ENCODE data around the gene ATF7.
"Not testable (repeated sequence)": the region's sequence is repeated elsewhere in the genome, so short reads cannot be mapped to it uniquely, and the experiment has no call there.

ATF7 gene

DNA sequence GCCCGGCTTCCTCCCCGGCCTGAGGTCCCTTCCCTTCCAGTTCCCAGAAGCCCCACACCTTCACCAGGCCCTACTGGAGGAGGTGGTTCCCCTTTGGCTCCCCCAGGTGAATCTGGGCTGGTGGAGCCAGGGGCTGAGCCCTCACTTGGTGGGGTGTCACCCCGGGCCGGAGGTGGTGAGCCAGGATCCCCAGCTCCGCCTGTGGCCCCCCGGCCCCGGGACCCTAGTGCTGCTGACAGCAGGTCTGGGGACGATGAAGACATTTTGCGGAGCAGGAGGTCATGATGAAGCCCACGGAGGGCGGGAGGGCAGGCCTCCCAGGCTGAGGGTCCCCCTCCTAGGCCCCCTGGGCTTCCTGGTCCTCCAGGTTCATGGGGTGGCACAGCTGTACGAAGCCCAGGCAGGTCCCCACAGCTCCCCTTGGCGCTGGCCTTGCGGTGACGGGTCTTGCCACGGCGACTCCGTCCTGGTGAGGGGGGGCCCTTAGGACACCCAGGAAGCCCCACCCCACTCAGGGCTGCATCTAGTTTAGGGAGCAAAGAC is 143.5 kb downstream of the ATF7 start:
- no peaks in the 10 kb centered on the region for H3K27me3 Mint-ChIP-seq
- H3K4me3 Mint-ChIP-seq = no peak overlapping the region
- ATAC-seq (replicated peaks; ENCODE audit: extremely low read depth, poor library complexity, severe bottlenecking) = no peak
- no peaks in the 10 kb centered on the region for H3K9me3 Mint-ChIP-seq
- peaks cover 10% of the 10 kb centered on the region for H3K4me1 Mint-ChIP-seq
- H3K27ac Mint-ChIP-seq (ENCODE audit: low read depth) = no peak overlapping the region
- no peak for DNase-seq (ENCODE audit: low spot score in 2 of 2)
- H3K36me3 Mint-ChIP-seq (ENCODE audit: insufficient read depth) = peaks cover 59% of the 10 kb centered on the region

DNA sequence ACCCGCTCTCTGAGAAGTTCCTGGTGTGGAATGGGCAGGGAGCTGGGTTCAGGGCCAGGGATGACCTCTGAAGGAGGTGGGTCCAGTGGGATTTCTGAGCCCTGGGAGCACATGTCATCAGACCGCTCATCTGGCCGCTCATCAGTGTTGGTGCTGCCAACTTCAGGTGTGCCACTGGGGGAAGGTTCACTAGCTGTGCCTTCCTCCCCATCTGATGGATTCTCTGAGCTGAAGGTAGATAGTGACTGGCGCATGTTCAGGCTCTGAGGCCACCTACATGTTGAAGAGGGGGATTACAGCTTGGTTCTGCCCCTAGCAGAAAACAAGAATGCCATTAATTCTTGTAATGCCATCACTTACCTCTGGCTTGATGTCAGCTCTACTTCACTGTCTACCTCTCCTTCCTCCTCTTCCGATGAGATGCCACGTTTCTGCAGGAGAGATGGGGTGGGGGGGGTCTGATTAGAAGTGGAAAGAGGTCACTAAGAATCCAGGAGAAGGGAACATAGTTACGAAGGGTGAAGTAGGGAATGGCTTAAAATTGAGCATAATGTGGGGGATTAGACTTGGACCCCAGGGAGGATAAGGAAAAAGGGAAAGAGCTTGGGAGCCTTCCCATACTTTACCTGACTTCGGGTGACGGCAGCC is 144.1 kb downstream of the ATF7 start:
- H3K36me3 Mint-ChIP-seq (ENCODE audit: insufficient read depth) = peaks cover 64% of the 10 kb centered on the region
- H3K27ac Mint-ChIP-seq (ENCODE audit: low read depth) = no peak overlapping the region
- H3K4me3 Mint-ChIP-seq = peak overlapping the region; percentile 2
- DNase-seq (ENCODE audit: low spot score in 2 of 2) (no peak), ATAC-seq (replicated peaks; ENCODE audit: extremely low read depth, poor library complexity, severe bottlenecking) (peak; percentile 42)
- H3K27me3 Mint-ChIP-seq = no peaks in the 10 kb centered on the region
- H3K4me1 Mint-ChIP-seq = peaks cover 7% of the 10 kb centered on the region
- no peaks in the 10 kb centered on the region for H3K9me3 Mint-ChIP-seq

DNA sequence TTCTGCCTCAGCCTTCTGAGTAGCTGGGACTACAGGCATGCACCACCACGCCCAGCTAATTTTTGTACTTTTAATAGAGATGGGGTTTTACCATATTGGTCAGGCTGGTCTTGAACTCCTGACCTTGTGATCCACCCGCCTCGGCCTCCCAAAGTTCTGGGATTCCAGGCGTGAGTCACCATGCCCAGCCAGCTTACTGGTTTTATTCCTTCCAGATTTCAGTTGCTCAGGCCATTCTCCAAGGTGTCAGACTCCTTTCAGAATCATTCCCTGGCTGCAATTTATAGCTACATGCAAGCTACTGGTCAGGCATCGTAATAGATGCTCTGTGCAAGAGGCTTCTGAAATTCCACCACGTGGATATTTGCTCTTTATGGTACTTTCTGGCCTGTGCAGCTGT is 144.7 kb downstream of the ATF7 start:
- not testable (repeated sequence) for H3K4me1 Mint-ChIP-seq; H3K4me3 Mint-ChIP-seq; ATAC-seq (replicated peaks; ENCODE audit: extremely low read depth, poor library complexity, severe bottlenecking); H3K27me3 Mint-ChIP-seq; H3K27ac Mint-ChIP-seq (ENCODE audit: low read depth); DNase-seq (ENCODE audit: low spot score in 2 of 2); H3K9me3 Mint-ChIP-seq
- peaks cover 69% of the 10 kb centered on the region for H3K36me3 Mint-ChIP-seq (ENCODE audit: insufficient read depth)

DNA sequence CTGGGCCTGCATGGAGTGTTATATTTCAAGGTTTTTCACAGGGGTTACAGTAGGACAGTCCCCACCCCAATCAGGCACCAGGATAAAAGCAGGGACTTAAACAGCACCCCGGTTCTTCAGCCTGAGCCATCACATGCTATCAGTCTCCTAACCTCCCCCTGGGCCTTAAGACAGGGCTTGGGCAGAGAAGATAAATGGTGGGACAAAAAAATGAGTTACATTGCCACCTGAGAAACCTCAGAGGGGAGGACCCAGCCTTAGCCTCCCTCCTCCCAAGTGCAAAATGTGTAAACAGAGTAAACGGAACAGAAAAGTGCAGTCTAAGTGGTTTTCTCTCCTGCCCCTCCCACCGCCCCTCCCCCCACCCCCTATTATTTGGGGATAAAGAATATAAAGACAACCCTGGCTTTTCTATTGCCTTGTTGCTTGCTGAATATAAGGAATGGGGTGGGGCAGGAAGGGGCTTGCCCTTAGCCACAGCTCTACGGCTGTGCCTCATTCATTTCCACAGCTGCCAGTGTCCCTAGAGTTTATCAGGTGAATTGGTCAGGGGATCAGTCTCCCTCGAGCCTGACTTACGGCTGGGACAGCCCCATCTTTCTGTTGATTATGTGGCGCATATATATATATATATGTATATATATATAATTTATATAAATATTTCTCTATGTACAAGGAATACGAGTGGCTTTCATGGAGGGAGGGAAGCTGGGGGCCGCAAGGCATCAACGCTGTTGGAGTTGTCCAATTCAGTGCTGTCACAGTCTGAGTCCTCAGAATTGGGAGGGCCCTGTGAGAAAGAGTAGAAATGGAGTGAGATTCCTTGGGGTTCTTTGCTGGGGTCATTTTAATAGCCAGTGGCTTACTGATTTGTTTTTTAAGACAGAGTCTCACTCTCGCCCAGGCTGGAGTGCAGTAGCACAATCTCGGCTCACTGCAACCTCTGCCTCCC is 145.4 kb downstream of the ATF7 start:
- peaks cover 72% of the 10 kb centered on the region for H3K36me3 Mint-ChIP-seq (ENCODE audit: insufficient read depth)
- H3K4me3 Mint-ChIP-seq = no peak overlapping the region
- ATAC-seq (replicated peaks; ENCODE audit: extremely low read depth, poor library complexity, severe bottlenecking) = no peak
- H3K27me3 Mint-ChIP-seq = no peaks in the 10 kb centered on the region
- no peak overlapping the region for H3K27ac Mint-ChIP-seq (ENCODE audit: low read depth)
- peaks cover 6% of the 10 kb centered on the region for H3K4me1 Mint-ChIP-seq
- DNase-seq (ENCODE audit: low spot score in 2 of 2) = no peak
- H3K9me3 Mint-ChIP-seq = no peaks in the 10 kb centered on the region

DNA sequence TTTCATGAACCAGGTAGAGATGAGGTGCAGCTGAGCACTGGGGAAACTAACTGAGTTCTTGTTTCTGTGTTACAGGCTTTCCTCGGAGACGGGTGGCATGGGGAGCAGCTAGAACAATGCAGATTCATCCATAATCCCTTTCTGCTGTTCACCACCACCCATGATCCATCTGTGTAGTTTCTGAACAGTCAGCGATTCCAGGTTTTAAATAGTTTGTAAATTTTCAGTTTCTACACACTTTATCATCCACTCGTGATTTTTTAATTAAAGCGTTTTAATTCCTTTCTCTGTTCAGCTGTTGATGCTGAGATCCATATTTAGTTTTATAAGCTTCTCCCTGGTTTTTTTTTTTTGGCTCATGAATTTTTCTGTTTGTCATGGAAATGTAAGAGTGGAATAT is 146.9 kb downstream of the ATF7 start:
- no peaks in the 10 kb centered on the region for H3K27me3 Mint-ChIP-seq
- peak overlapping the region; percentile 22 for H3K27ac Mint-ChIP-seq (ENCODE audit: low read depth)
- H3K4me1 Mint-ChIP-seq = peaks cover 18% of the 10 kb centered on the region
- no peaks in the 10 kb centered on the region for H3K9me3 Mint-ChIP-seq
- peaks cover 79% of the 10 kb centered on the region for H3K36me3 Mint-ChIP-seq (ENCODE audit: insufficient read depth)
- no peak for ATAC-seq (replicated peaks; ENCODE audit: extremely low read depth, poor library complexity, severe bottlenecking)
- no peak for DNase-seq (ENCODE audit: low spot score in 2 of 2)
- no peak overlapping the region for H3K4me3 Mint-ChIP-seq

DNA sequence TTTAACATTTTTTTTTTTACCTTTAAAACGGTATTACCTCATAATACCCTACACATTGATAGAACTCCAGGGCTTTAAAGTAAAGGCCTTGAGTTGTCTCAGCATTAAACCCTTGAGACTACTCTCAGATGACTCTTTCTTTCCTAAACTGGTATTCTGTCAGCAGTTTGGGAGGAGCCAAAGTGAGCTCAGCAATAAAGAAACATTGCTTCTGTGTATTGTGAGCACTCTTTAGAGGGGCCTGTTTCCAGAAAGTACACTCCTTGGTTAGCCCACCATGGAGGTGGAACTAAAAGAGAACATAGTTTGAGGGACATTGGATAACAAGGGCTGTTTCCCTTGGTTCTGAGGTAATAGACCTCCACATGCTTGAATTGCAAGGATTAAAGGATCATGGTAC is 147.3 kb downstream of the ATF7 start:
- H3K27ac Mint-ChIP-seq (ENCODE audit: low read depth) = peak overlapping the region; percentile 22
- no peaks in the 10 kb centered on the region for H3K9me3 Mint-ChIP-seq
- DNase-seq (ENCODE audit: low spot score in 2 of 2) = no peak
- H3K36me3 Mint-ChIP-seq (ENCODE audit: insufficient read depth) = peaks cover 81% of the 10 kb centered on the region
- no peak overlapping the region for H3K4me3 Mint-ChIP-seq
- peaks cover 23% of the 10 kb centered on the region for H3K4me1 Mint-ChIP-seq
- no peaks in the 10 kb centered on the region for H3K27me3 Mint-ChIP-seq
- ATAC-seq (replicated peaks; ENCODE audit: extremely low read depth, poor library complexity, severe bottlenecking) = no peak

DNA sequence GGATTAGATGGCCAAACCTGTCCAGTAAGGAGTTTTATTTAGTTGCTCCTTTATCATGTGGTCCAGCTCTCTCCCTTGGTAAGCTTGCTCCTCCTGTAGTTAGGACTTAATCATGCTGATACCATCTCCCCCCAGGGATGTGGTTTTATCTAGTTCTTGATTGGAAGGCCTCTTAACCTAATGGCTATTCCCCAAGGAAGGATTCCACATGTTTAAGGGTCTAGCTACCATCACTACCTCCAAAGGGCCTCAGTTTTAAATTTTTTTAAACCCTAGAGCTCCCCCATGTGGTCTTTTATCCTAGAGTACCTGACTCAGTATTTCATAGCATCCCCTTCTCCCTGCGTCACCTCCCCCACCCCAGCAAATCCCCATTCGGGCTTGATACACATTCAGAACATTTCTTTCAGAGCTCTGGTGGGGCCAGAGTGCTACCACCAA is 149.4 kb downstream of the ATF7 start:
- Mint-ChIP-seq H3K9me3 (no peaks in the 10 kb centered on the region), H3K27me3 (no peaks in the 10 kb centered on the region), H3K4me3 (no peak overlapping the region), H3K4me1 (peaks cover 34% of the 10 kb centered on the region), H3K36me3 (ENCODE audit: insufficient read depth) (peaks cover 86% of the 10 kb centered on the region), H3K27ac (ENCODE audit: low read depth) (peak overlapping the region; percentile 86)
- DNase-seq (ENCODE audit: low spot score in 2 of 2) = no peak
- no peak for ATAC-seq (replicated peaks; ENCODE audit: extremely low read depth, poor library complexity, severe bottlenecking)

DNA sequence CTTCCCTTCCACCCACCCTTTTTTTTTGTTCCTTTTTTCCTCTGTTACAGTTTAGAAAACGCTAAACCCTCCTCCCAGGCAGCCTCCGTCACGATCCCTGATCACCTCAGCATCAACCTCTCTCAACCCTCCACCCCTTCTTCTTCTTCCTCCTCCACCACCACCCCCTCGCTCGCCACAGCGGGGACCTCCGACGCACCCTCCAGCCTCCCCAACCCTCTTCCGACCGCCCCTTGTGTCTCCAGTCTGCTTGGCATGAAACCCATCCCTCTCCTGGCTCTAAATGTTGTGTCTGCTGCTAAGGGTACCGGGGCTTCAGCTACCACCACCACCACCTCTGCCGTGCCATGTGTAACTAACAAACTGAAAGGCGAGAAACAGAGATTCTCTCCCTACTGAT is 151.4 kb downstream of the ATF7 start:
- peak overlapping the region; percentile 59 for H3K4me3 Mint-ChIP-seq
- H3K27me3 Mint-ChIP-seq = no peaks in the 10 kb centered on the region

DNA sequence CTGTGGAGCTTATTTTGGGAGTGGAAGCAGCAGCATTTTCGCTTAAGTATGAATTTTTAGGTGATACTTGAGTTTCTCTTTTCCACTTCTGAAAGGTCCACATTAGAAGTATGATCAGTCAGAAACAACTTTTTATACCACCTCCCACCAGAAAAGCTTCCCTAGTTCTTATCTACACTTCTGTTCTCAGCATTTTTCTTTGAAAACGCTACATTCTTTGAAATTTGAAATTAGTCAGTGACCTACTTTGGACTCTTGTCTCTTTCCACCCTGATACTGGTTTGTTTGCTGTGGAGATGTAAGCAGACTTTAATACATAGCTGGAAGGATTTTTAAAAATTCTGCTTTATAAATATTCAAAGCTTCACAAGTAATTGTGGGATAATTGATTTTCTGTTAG is 152.1 kb downstream of the ATF7 start:
- no peak for DNase-seq (ENCODE audit: low spot score in 2 of 2)
- H3K4me1 Mint-ChIP-seq = peaks cover 44% of the 10 kb centered on the region

More for the DNA sequence above, 151.4 kb downstream of the ATF7 start:
- Mint-ChIP-seq H3K36me3 (ENCODE audit: insufficient read depth) (peaks cover 91% of the 10 kb centered on the region), H3K27ac (ENCODE audit: low read depth) (peak overlapping the region; percentile 86), H3K4me1 (peaks cover 44% of the 10 kb centered on the region), H3K9me3 (no peaks in the 10 kb centered on the region)
- DNase-seq (ENCODE audit: low spot score in 2 of 2) (no peak), ATAC-seq (replicated peaks; ENCODE audit: extremely low read depth, poor library complexity, severe bottlenecking) (no peak)

DNA sequence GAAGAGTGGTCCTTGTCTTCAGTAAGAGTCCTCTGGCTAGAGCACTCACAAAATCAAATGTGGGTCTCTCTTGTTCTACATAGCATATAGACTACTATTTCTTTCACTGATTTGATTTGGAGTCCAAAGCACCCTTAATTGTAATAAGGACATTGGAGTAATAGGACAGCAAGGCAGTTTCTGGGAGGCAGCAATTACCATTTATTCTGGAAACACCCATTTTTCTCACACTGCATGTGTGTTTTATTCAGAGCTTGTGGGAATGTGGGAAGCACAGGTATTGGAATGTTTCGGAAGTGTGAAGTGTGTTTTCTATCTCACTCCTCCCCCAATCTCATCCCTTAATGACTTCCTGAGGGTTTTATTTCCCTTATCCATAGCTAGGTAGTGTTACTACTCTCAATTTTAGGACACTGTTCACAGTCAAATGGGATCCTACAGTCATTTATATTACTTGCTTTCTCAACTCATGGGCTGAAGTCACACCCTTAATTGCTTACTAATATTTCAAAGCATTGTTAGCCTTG is 154.1 kb downstream of the ATF7 start:
- no peak overlapping the region for H3K4me3 Mint-ChIP-seq
- DNase-seq (ENCODE audit: low spot score in 2 of 2) (no peak), ATAC-seq (replicated peaks; ENCODE audit: extremely low read depth, poor library complexity, severe bottlenecking) (no peak)
- no peaks in the 10 kb centered on the region for H3K9me3 Mint-ChIP-seq
- no peak overlapping the region for H3K27ac Mint-ChIP-seq (ENCODE audit: low read depth)
- H3K27me3 Mint-ChIP-seq = no peaks in the 10 kb centered on the region
- H3K4me1 Mint-ChIP-seq = peaks cover 44% of the 10 kb centered on the region
- peaks cover 98% of the 10 kb centered on the region for H3K36me3 Mint-ChIP-seq (ENCODE audit: insufficient read depth)

More for the DNA sequence above, 152.1 kb downstream of the ATF7 start:
- Mint-ChIP-seq H3K4me3 (no peak overlapping the region), H3K27ac (ENCODE audit: low read depth) (peak overlapping the region; percentile 86), H3K9me3 (no peaks in the 10 kb centered on the region), H3K27me3 (no peaks in the 10 kb centered on the region), H3K36me3 (ENCODE audit: insufficient read depth) (peaks cover 91% of the 10 kb centered on the region)
- no peak for ATAC-seq (replicated peaks; ENCODE audit: extremely low read depth, poor library complexity, severe bottlenecking)

DNA sequence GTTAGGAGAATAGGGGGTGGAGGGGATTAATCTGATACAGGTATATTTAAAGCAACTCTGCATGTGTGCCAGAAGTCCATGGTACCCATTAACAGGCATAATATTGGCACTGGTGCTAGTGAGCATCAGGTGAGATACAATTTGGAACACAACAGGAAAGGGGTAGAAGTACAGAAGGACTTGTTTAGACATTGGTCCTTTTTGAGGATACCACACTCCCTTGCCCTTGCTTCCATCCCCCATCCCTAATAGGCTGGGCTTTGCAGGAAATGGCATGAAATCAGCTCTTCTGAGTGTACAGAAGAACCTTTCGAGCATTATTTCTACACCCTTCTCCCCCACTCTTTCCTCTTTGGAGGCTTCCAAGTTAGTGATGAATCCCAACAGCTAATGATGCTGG is 157.9 kb downstream of the ATF7 start:
- Mint-ChIP-seq H3K4me3 (no peak overlapping the region), H3K27ac (ENCODE audit: low read depth) (peak overlapping the region; percentile 55), H3K27me3 (no peaks in the 10 kb centered on the region), H3K36me3 (ENCODE audit: insufficient read depth) (peaks cover 99% of the 10 kb centered on the region), H3K9me3 (no peaks in the 10 kb centered on the region), H3K4me1 (peaks cover 45% of the 10 kb centered on the region)
- DNase-seq (ENCODE audit: low spot score in 2 of 2) = no peak
- ATAC-seq (replicated peaks; ENCODE audit: extremely low read depth, poor library complexity, severe bottlenecking) = no peak

DNA sequence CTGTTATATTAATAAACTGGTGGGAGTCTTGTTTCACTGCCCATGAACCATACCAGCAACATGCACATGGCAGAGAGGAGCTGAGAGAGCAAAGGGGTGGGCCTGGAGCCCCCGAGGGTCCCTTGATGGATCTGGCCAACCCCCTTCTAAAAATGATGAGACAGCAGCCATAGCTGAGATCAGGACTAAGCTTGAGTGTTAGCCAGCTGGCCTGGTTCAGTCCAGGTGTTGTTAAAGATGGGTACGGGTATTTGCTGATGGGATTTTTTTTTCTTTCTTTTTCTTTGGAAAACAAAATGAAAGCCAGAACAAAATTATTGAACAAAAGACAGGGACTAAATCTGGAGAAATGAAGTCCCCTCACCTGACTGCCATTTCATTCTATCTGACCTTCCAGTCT is 158.3 kb downstream of the ATF7 start:
- ATAC-seq (replicated peaks; ENCODE audit: extremely low read depth, poor library complexity, severe bottlenecking) = no peak
- H3K9me3 Mint-ChIP-seq = no peaks in the 10 kb centered on the region
- peaks cover 100% of the 10 kb centered on the region for H3K36me3 Mint-ChIP-seq (ENCODE audit: insufficient read depth)
- DNase-seq (ENCODE audit: low spot score in 2 of 2) = no peak
- H3K27me3 Mint-ChIP-seq = no peaks in the 10 kb centered on the region
- peak overlapping the region; percentile 55 for H3K27ac Mint-ChIP-seq (ENCODE audit: low read depth)
- H3K4me3 Mint-ChIP-seq = no peak overlapping the region
- H3K4me1 Mint-ChIP-seq = peaks cover 49% of the 10 kb centered on the region
